Left lung (tissue), 10 donors: ENCODE data around the gene EFCC1. TPM values are rescaled to one million over a fixed set of nuclear protein-coding genes. Genes with fewer than 3 reads are reported as not detected.

Experiments used
- ATAC-seq: fragments of 200-7000 bp; cut with Tn5 transposase; one replicate; pipeline ENCODE4 v1.9.1; 2020; ENCODE audit warnings: moderate library complexity
- DNase-seq, 4 donors: peaks; one replicate each; pipeline ENCODE4 v3.0.0-alpha.2; 2013 to 2020
- H3K27ac ChIP-seq, 2 donors: fragments of 200-600 bp; sonication (generic) in 1 of 2; one replicate each; pipeline versions ENCODE4 v1.5.0 to v1.8.0; 2020 to 2021
- H3K27me3 ChIP-seq, 2 donors: fragments of 200-600 bp; sonication (generic) in 1 of 2; one replicate each; pipeline versions ENCODE4 v1.5.0 to v1.8.0; 2020 to 2021
- H3K36me3 ChIP-seq, 2 donors: fragments of 200-600 bp; sonication (generic) in 1 of 2; one replicate each; pipeline versions ENCODE4 v1.5.0 to v1.8.0; 2020 to 2021
- H3K4me1 ChIP-seq, 2 donors: fragments of 200-600 bp; one replicate each; pipeline ENCODE4 v1.8.0; 2021
- H3K4me3 ChIP-seq, 2 donors: fragments of 200-600 bp; sonication (generic) in 1 of 2; one replicate each; pipeline versions ENCODE4 v1.5.0 to v1.8.0; 2020 to 2021; ENCODE audit warnings: mild to moderate bottlenecking in 1 of 2
- H3K9me3 ChIP-seq, 2 donors: fragments of 200-600 bp; sonication (generic) in 1 of 2; one replicate each; pipeline versions ENCODE4 v1.5.0 to v1.8.0; 2020 to 2021
- intact Hi-C, 2 donors: fragments of 100-400 bp; cut with DNase I; formaldehyde crosslinking; loops; one replicate each; pipeline versions ENCODE4 v1.11.2 to v1.14.2; 2022
- polyA plus RNA-seq, 6 donors: library from polyadenylated mRNA; unstranded; fragments of 120-200 nt; gene quantifications; one replicate each; pipeline ENCODE4 v1.2.1, GENCODE V29; 2013; ENCODE audit not compliant: insufficient read length in 6 of 6
- total RNA-seq, 2 donors: library from RNA; stranded (reverse); fragmentation: NEBNext Ultra II Directional; extraction: Animal tissue kit (Norgen Biotek cat#: 25700); gene quantifications; one replicate each; pipeline ENCODE4 v1.2.1, GENCODE V29; 2021
- TF ChIP-seq, protein P1 (sequence below), 2 donors: fragments of 200-600 bp; sonication (generic) in 1 of 2; IDR thresholded peaks; one replicate each; pipeline versions ENCODE4 v1.5.0 to v1.8.0; 2021; ENCODE audit warnings: antibody characterized with exemption in 2 of 2
- donor health status: DM: no; HTN: yes; CAD: no.
- donor health status: DM: no; HTN: no; CAD: no.

EFCC1 gene
- total and polyA plus RNA-seq, 8 donors: 2.7 to 16.8 (median 12.9) TPM

DNA sequence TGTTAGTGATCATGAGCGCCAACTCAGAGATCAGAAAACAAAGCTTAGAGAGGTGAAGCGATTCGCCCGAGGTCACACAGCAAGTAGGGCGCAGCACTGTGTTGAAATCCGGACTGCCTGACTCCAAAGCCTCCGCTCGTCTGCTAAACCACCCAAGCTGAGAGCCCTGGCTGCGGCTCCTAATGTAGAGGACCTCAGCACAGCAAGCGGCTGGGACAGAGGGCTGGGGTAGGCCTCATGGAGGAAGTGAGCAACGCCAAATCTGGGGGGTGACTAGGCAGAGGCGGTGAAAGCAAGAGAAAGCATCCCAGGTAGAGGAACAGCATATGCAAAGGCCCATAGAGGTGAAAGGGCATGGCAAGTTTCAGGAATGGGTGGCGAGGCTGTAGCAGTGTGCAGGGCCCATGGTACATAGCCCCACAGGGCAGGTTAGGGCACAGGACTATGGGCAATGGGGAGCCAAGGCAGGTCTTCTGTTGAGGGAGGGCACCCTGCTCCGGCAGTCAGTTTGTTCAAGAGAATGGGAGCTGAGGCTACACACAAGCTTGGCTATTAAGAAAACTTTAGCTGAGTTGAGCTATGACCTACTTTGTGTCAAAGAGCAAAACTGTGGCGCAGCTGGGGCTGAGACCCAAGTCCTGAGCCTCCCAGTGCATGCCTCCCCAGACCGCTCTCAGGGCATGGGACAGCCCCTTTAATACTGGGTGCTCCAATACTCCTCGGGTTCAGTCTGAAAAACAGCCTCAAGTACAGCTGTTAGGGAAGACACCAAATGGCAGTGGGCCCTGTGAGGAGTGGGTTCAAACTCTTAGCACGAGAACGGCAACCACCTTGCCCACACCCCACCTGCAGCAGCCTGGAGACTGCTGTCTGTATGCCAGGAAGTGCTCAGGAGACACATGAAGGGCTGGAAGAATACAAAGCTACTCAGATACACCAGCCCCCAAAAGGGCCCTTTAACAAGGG lies 6.2 kb upstream of the EFCC1 start:
- Histone ChIP-seq H3K9me3 (no peaks in the 10 kb centered on the region), H3K36me3 (no peaks in the 10 kb centered on the region), H3K4me1 (peaks cover 3 to 18% of the 10 kb centered on the region in 2 donors), H3K4me3 (no peak overlapping the region), H3K27ac (no peak overlapping the region), H3K27me3 (peaks cover 2 to 11% of the 10 kb centered on the region in 2 donors)
- TF ChIP-seq, protein P1, sequence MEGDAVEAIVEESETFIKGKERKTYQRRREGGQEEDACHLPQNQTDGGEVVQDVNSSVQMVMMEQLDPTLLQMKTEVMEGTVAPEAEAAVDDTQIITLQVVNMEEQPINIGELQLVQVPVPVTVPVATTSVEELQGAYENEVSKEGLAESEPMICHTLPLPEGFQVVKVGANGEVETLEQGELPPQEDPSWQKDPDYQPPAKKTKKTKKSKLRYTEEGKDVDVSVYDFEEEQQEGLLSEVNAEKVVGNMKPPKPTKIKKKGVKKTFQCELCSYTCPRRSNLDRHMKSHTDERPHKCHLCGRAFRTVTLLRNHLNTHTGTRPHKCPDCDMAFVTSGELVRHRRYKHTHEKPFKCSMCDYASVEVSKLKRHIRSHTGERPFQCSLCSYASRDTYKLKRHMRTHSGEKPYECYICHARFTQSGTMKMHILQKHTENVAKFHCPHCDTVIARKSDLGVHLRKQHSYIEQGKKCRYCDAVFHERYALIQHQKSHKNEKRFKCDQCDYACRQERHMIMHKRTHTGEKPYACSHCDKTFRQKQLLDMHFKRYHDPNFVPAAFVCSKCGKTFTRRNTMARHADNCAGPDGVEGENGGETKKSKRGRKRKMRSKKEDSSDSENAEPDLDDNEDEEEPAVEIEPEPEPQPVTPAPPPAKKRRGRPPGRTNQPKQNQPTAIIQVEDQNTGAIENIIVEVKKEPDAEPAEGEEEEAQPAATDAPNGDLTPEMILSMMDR (IDR thresholded peaks at IDR 0.05): no peak
- no peak for DNase-seq
- no peak for ATAC-seq
- intact Hi-C loops: no loop called here

DNA sequence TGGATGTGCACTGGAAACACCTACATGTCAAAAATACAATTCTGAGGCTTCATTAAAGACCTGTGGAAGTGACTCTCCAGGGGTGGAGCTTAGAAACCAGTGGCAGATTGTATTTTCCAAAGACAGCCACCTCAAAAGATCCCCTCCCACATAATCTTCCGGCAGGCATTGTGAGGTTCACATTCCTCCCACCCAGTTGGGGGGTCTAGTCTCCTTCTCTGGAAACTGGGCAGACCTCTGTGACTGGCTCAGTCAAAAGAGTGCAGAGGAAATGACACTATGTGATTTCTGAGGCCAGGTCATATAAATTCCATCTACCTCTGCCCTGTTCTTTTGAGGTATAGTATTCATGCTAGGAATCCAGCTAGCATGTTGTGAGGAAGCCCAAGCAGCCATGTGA lies 5.4 kb upstream of the EFCC1 start:
- TF ChIP-seq, protein P1 (IDR thresholded peaks at IDR 0.05): no peak
- DNase-seq (no peak), ATAC-seq (no peak)
- Histone ChIP-seq H3K4me3 (no peak overlapping the region), H3K9me3 (no peaks in the 10 kb centered on the region), H3K27me3 (peaks cover 9 to 20% of the 10 kb centered on the region in 2 donors), H3K4me1 (peaks cover 5 to 20% of the 10 kb centered on the region in 2 donors), H3K27ac (no peak overlapping the region), H3K36me3 (no peaks in the 10 kb centered on the region)
- intact Hi-C loops: no loop called here

DNA sequence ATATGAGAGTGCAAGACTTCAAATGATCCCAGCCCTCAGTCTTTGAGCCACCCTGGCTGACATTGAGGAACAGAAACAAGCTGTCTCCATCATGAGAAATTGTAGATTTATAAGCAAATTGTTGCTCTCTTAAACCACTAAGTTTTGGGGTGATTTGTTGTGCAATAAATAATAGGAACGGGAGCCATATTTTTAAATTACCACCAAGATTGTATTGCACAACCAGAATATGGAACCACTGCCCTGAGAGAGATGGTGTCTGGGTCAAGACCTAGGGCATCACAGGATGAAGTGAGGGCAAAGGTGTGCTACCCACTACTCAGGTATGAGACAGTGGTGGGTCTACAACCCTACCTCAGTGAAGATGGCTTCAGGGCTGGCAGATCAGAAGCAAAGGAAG lies 4.9 kb upstream of the EFCC1 start:
- Histone ChIP-seq H3K27me3 (peaks cover 14 to 24% of the 10 kb centered on the region in 2 donors), H3K4me3 (no peak overlapping the region), H3K27ac (no peak overlapping the region), H3K36me3 (no peaks in the 10 kb centered on the region), H3K9me3 (no peaks in the 10 kb centered on the region), H3K4me1 (peaks cover 6 to 24% of the 10 kb centered on the region in 2 donors)
- intact Hi-C loops: no loop called here
- ATAC-seq (no peak), DNase-seq (no peak)
- TF ChIP-seq, protein P1 (IDR thresholded peaks at IDR 0.05): no peak

DNA sequence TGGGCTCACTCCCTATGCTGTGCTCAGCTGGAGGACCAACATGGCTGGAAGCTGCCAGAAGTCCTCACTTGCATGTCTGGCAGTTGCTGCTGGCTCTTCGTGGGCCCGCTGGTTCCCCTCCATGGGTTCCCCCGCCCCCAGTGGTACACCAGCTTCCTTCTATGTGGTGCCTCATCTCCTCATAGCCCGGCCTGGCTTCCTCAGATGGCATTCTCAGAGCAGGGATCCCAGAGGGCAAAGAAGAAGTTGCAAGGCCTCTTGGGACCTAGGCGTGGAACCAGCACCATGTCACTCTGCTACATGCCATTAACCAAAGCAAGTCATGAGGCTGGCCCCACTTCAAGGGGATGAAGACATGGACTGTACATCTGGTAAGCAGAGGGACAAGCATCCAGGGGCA lies 4.4 kb upstream of the EFCC1 start:
- Histone ChIP-seq H3K4me3 (no peak overlapping the region), H3K27ac (no peak overlapping the region), H3K4me1 (peaks cover 6 to 30% of the 10 kb centered on the region in 2 donors), H3K9me3 (no peaks in the 10 kb centered on the region), H3K36me3 (no peaks in the 10 kb centered on the region), H3K27me3 (peaks cover 19 to 30% of the 10 kb centered on the region in 2 donors)
- DNase-seq (no peak), ATAC-seq (no peak)
- intact Hi-C loops: no loop called here
- TF ChIP-seq, protein P1 (IDR thresholded peaks at IDR 0.05): no peak

DNA sequence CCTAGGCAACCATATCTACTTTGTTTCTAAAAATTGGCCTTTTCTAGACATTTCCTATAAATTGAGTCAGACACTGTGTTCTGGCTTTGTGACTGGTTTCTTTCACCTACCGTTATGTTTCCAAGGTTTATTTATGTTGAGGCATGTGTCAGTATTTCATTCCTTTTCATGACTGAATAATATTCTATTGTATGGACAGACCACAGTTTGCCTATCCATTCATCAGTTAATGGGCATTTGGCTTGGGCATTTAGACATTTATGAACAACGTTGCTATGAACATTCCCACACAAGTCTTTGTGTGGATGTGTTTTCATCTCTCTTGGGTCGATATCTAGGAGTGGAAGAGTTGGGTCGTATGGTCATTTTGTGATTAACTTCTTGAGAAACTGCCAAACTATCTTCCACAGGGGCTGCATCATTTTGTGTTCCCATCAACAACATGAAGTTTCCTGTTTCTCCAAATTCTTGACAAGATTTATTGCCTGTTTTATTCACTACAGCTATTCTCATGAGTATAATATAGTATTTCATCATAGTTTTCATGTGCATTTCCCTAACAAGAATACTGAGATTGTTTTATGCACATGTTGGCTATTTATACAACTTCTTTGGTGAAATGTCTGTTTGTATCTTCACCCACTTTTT lies 3.5 kb upstream of the EFCC1 start:
- H3K27me3 ChIP-seq: peaks cover 28 to 38% of the 10 kb centered on the region in 2 donors
- no peaks in the 10 kb centered on the region for H3K9me3 ChIP-seq
- TF ChIP-seq, protein P1 (IDR thresholded peaks at IDR 0.05): no peak
- no peak overlapping the region for H3K4me3 ChIP-seq
- H3K27ac ChIP-seq: no peak overlapping the region
- intact Hi-C loops: no loop called here
- H3K4me1 ChIP-seq: peaks cover 6 to 38% of the 10 kb centered on the region in 2 donors
- no peak for DNase-seq
- H3K36me3 ChIP-seq: no peaks in the 10 kb centered on the region
- no peak for ATAC-seq
